Prostate gland (tissue), 2 donors: ENCODE results near the gene CASP9.
"Not testable (repeated sequence)": the region's sequence is repeated elsewhere in the genome, so short reads cannot be mapped to it uniquely, and the experiment has no call there.

Source experiments
- POLR2A ChIP-seq: fragments of 450-650 bp; IDR thresholded peaks from one replicate; pipeline ENCODE4 v1.6.1; 2016; ENCODE audit warnings: antibody characterized with exemption, mild to moderate bottlenecking
- POLR2AphosphoS5 ChIP-seq: sonication (generic); formaldehyde crosslinking; IDR thresholded peaks from one replicate; pipeline ENCODE4 v1.6.1; 2017; ENCODE audit warnings: antibody characterized with exemption
- TF ChIP-seq, protein P1 (sequence below), 4 experiments: fragments of 200-600 bp in 2 of 4; fragments of 450-650 bp in 2 of 4; sonication (generic) in 2 of 4; IDR thresholded peaks; 1 replicate in 3 of 4; 2 replicates in 1 of 4; pipeline ENCODE4 v1.5.1; 2016 to 2019; ENCODE audit warnings: antibody characterized with exemption in 4 of 4, mild to moderate bottlenecking in 2 of 4, moderate library complexity in 2 of 4

DNA sequence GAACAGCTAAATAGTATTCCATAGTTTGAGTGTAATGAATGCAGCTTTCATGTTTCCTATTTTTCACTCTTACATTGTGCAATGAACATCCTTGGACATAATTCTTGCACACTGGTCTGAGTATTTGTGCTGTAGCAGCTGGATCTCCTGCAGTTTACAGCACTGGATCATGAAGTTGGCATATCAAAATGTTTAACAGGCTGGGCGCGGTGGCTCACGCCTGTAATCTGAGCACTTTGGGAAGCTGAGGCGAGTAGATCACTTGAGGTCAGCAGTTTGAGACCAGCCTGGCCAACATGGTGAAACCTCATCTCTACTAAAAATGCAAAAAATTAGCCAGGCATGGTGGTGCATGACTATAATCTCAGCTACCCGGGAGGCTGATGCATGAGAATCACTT lies 52.9 kb downstream of the CASP9 start:
- TF ChIP-seq POLR2A, POLR2AphosphoS5: not testable (repeated sequence)
- TF ChIP-seq, protein P1, sequence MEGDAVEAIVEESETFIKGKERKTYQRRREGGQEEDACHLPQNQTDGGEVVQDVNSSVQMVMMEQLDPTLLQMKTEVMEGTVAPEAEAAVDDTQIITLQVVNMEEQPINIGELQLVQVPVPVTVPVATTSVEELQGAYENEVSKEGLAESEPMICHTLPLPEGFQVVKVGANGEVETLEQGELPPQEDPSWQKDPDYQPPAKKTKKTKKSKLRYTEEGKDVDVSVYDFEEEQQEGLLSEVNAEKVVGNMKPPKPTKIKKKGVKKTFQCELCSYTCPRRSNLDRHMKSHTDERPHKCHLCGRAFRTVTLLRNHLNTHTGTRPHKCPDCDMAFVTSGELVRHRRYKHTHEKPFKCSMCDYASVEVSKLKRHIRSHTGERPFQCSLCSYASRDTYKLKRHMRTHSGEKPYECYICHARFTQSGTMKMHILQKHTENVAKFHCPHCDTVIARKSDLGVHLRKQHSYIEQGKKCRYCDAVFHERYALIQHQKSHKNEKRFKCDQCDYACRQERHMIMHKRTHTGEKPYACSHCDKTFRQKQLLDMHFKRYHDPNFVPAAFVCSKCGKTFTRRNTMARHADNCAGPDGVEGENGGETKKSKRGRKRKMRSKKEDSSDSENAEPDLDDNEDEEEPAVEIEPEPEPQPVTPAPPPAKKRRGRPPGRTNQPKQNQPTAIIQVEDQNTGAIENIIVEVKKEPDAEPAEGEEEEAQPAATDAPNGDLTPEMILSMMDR (IDR thresholded peaks at IDR 0.05), result not testable (repeated sequence)
